Kidney (tissue), 14 donors: ENCODE data around the gene DENND5B. TPM values are rescaled to one million over a fixed set of nuclear protein-coding genes. Genes with fewer than 3 reads are reported as not detected.

Experiments
- DNase-seq, 5 donors: peaks; one replicate each; pipeline ENCODE4 v3.0.0-alpha.2; 2013 to 2020
- FAIRE-seq: peaks from 2 replicates; lab custom pipeline; 2012; peaks lifted over from hg19 to GRCh38; lab: Jason Lieb, UNC
- H3K27ac ChIP-seq, 2 donors: one replicate each; pipeline ENCODE4 v1.7.0; 2013; ENCODE audit warnings: low read depth in 2 of 2, low read length in 2 of 2, inconsistent platforms in 1 of 2
- H3K27me3 ChIP-seq: one replicate; pipeline ENCODE4 v1.7.1; 2013; ENCODE audit warnings: low read length, inconsistent platforms; ENCODE audit not compliant: control insufficient read depth, insufficient read depth
- H3K36me3 ChIP-seq, 3 donors: one replicate each; pipeline versions ENCODE4 v1.7.0 to v1.7.1; 2013; ENCODE audit warnings: low read length in 3 of 3, control low read depth in 1 of 3, inconsistent platforms in 1 of 3; ENCODE audit not compliant: insufficient read depth in 3 of 3, control insufficient read depth in 2 of 3
- H3K4me1 ChIP-seq, 3 donors: one replicate each; pipeline versions ENCODE4 v1.7.0 to v1.7.1; 2013; ENCODE audit warnings: low read length in 3 of 3, inconsistent platforms in 1 of 3, low read depth in 1 of 3; ENCODE audit not compliant: control insufficient read depth in 2 of 3, insufficient read depth in 2 of 3
- H3K4me3 ChIP-seq, 3 donors: one replicate each; pipeline versions ENCODE4 v1.7.0 to v1.8.1; 2013; ENCODE audit warnings: low read length in 3 of 3, control low read depth in 1 of 3, inconsistent platforms in 1 of 3
- H3K9ac ChIP-seq, 3 donors: one replicate each; pipeline versions ENCODE4 v1.7.0 to v1.7.1; 2013; ENCODE audit warnings: low read length in 3 of 3, control low read depth in 1 of 3, inconsistent platforms in 1 of 3
- H3K9me3 ChIP-seq, 3 donors: one replicate each; pipeline versions ENCODE4 v1.7.0 to v1.7.1; 2013; ENCODE audit warnings: low read length in 3 of 3, control low read depth in 1 of 3, inconsistent platforms in 1 of 3; ENCODE audit not compliant: control insufficient read depth in 2 of 3, insufficient read depth in 1 of 3
- CTCF ChIP-seq: IDR thresholded peaks from 3 replicates; pipeline ENCODE4 v1.5.1; 2012; ENCODE audit warnings: mild to moderate bottlenecking, moderate library complexity, borderline replicate concordance; ENCODE audit not compliant: insufficient read depth; ENCODE audit errors: extremely low read depth
- intact Hi-C: fragments of 100-400 bp; cut with DNase I; formaldehyde crosslinking; loops from one replicate; pipeline ENCODE4 v1.11.1; 2022
- polyA plus RNA-seq: library from polyadenylated mRNA; stranded (reverse); fragments of 350-450 nt; fragmentation: Illumina TruSeq; extraction: RNeasy Lipid Tissue Mini Kit (QIAGEN cat#74804); gene quantifications from one replicate; pipeline ENCODE4 v1.2.3, GENCODE V29; 2014; ENCODE audit warnings: low read depth, low replicate concordance; ENCODE audit not compliant: insufficient read depth
- total RNA-seq: library from RNA; stranded (reverse); fragmentation: NEBNext Ultra II Directional; extraction: Animal tissue kit (Norgen Biotek cat#: 25700); gene quantifications from one replicate; pipeline ENCODE4 v1.2.1, GENCODE V29; 2021
- donor health status: control.
- donor health status: control.
- donor health status: control.
- donor health status: control.
- donor health status: control.
- donor health status: DM: yes; HTN: yes; CAD: no.
- donor health status: Normal renal cell carcinoma (clear cell type).

The DENND5B gene
- total and polyA plus RNA-seq, 2 donors from 2014 or later, result 2.9 to 14.1 TPM

GRCh38 chr12:31589904-31590641 is 863 bp downstream of the DENND5B start:
- Histone ChIP-seq H3K9ac (peak overlapping the region; percentile 85 to 94 (median 86)), H3K27ac (peak overlapping the region; percentile 96 to 98), H3K4me1 (peaks cover 0 to 11% (median 0%) of the 10 kb centered on the region in 3 donors), H3K4me3 (peak overlapping the region; percentile 86 to 91 (median 90)), H3K36me3 (no peaks in the 10 kb centered on the region), H3K9me3 (no peaks in the 10 kb centered on the region), H3K27me3 (no peaks in the 10 kb centered on the region)
- peak; percentile 82 to 88 (median 85) for DNase-seq
- no peak for TF ChIP-seq CTCF
- intact Hi-C loops, result no loop called here
- no peak for FAIRE-seq

GRCh38 chr12:31589598-31589903 is 1.4 kb downstream of the DENND5B start:
- no peak for TF ChIP-seq CTCF
- no peaks in the 10 kb centered on the region for H3K9me3 ChIP-seq
- no peaks in the 10 kb centered on the region for H3K27me3 ChIP-seq
- peak overlapping the region; percentile 86 to 91 (median 90) for H3K4me3 ChIP-seq
- DNase-seq (peak in 2 of 5 donors; percentile 87 to 88), FAIRE-seq (no peak)
- H3K9ac ChIP-seq, result peak overlapping the region; percentile 85 to 94 (median 86)
- intact Hi-C loops, result no loop called here
- H3K27ac ChIP-seq, result peak overlapping the region; percentile 96 to 98
- peaks cover 0 to 11% (median 0%) of the 10 kb centered on the region in 3 donors for H3K4me1 ChIP-seq
- no peaks in the 10 kb centered on the region for H3K36me3 ChIP-seq

- intact Hi-C loops, result no loop called here
- DNase-seq (peak in 1 of 5 donors; percentile 37), FAIRE-seq (no peak)
- no peak for TF ChIP-seq CTCF
- no peaks in the 10 kb centered on the region for H3K27me3 ChIP-seq
- peaks cover 0 to 11% (median 0%) of the 10 kb centered on the region in 3 donors for H3K4me1 ChIP-seq
- no peaks in the 10 kb centered on the region for H3K9me3 ChIP-seq
- H3K9ac ChIP-seq, result peak overlapping the region; percentile 85 to 94 (median 86)
- peak overlapping the region; percentile 96 to 98 for H3K27ac ChIP-seq
- no peaks in the 10 kb centered on the region for H3K36me3 ChIP-seq
- H3K4me3 ChIP-seq, result peak overlapping the region; percentile 86 to 91 (median 90)
Measured at GRCh38 chr12:31588976-31589375, 2.0 kb downstream of the DENND5B start.
